Neural progenitor cell (in vitro differentiated cells): ENCODE data around the gene PARP8. TPM values are rescaled to one million over a fixed set of nuclear protein-coding genes. Genes with fewer than 3 reads are reported as not detected.

Source experiments
- DNase-seq: peaks from one replicate; pipeline ENCODE4 v3.0.0-alpha.2; 2016; ENCODE audit warnings: low spot score
- H2AFZ ChIP-seq: fragments of 200-600 bp; sonication (generic); replicated peaks from 2 replicates; pipeline ENCODE4 v1.6.1; 2016; ENCODE audit warnings: antibody characterized with exemption
- H3F3A ChIP-seq: fragments of 200-600 bp; sonication (generic); 2 replicates; pipeline ENCODE4 v1.6.1; 2016; ENCODE audit warnings: antibody characterized with exemption, low read depth
- H3K27ac ChIP-seq: fragments of 200-600 bp; sonication (generic); 2 replicates; pipeline ENCODE4 v1.5.1; 2016; ENCODE audit warnings: mild to moderate bottlenecking
- H3K27me3 ChIP-seq: fragments of 200-600 bp; sonication (generic); 2 replicates; pipeline ENCODE4 v1.6.1; 2016; ENCODE audit warnings: mild to moderate bottlenecking, moderate library complexity
- H3K36me3 ChIP-seq: fragments of 200-600 bp; sonication (generic); 2 replicates; pipeline ENCODE4 v1.5.1; 2016
- H3K4me1 ChIP-seq: fragments of 200-600 bp; sonication (generic); 2 replicates; pipeline ENCODE4 v1.6.1; 2016; ENCODE audit warnings: mixed run types
- H3K4me2 ChIP-seq: fragments of 200-600 bp; sonication (generic); 2 replicates; pipeline ENCODE4 v1.6.1; 2016
- H3K4me3 ChIP-seq: fragments of 200-600 bp; sonication (generic); 2 replicates; pipeline ENCODE4 v1.5.1; 2016
- H3K79me2 ChIP-seq: fragments of 200-600 bp; sonication (generic); 2 replicates; pipeline ENCODE4 v1.6.1; 2016; ENCODE audit warnings: low read depth
- H3K9ac ChIP-seq: fragments of 200-600 bp; sonication (generic); 2 replicates; pipeline ENCODE4 v1.6.1; 2016
- H3K9me3 ChIP-seq: fragments of 200-600 bp; sonication (generic); 2 replicates; pipeline ENCODE4 v1.5.1; 2016; ENCODE audit warnings: low read depth
- H4K20me1 ChIP-seq: fragments of 200-600 bp; sonication (generic); 2 replicates; pipeline ENCODE4 v1.6.1; 2016; ENCODE audit warnings: low read depth
- H3K27ac Mint-ChIP-seq: 3 replicates; pipeline ENCODE4 v1.8.0; 2021; ENCODE audit warnings: mixed read lengths
- H3K27me3 Mint-ChIP-seq: 2 replicates; pipeline ENCODE4 v1.8.0; 2022; ENCODE audit warnings: low read depth, mild to moderate bottlenecking, inconsistent platforms, moderate library complexity, mixed read lengths; ENCODE audit not compliant: insufficient read depth
- H3K36me3 Mint-ChIP-seq: 3 replicates; pipeline ENCODE4 v1.8.0; 2021; ENCODE audit warnings: mixed read lengths
- H3K4me1 Mint-ChIP-seq: 3 replicates; pipeline ENCODE4 v1.8.0; 2021; ENCODE audit warnings: mixed read lengths
- H3K4me3 Mint-ChIP-seq: 3 replicates; pipeline ENCODE4 v1.8.0; 2021; ENCODE audit warnings: mild to moderate bottlenecking, moderate library complexity, mixed read lengths
- H3K9me3 Mint-ChIP-seq: 3 replicates; pipeline ENCODE4 v1.8.0; 2020; ENCODE audit warnings: mixed read lengths
- EZH2 ChIP-seq: fragments of 200-600 bp; sonication (generic); IDR thresholded peaks from 2 replicates; pipeline ENCODE4 v1.6.1; 2017; ENCODE audit warnings: antibody characterized with exemption, mild to moderate bottlenecking, moderate library complexity
- EZH2phosphoT487 ChIP-seq: fragments of 200-600 bp; sonication (generic); IDR thresholded peaks from 2 replicates; pipeline ENCODE4 v1.6.1; 2017; ENCODE audit warnings: antibody characterized with exemption
- total RNA-seq: library from RNA; depleted of rRNA; stranded (reverse); fragments of >200 nt; gene quantifications from 2 replicates; pipeline ENCODE4 v1.2.3, GENCODE V29; 2015; ENCODE audit warnings: low replicate concordance
- TF ChIP-seq, protein P1 (sequence below): fragments of 200-600 bp; sonication (generic); IDR thresholded peaks from 2 replicates; pipeline ENCODE4 v1.5.1; 2017; ENCODE audit warnings: antibody characterized with exemption, mild to moderate bottlenecking

PARP8 gene
- total RNA-seq, 1 donor from 2014 or later = 38.9 TPM

DNA sequence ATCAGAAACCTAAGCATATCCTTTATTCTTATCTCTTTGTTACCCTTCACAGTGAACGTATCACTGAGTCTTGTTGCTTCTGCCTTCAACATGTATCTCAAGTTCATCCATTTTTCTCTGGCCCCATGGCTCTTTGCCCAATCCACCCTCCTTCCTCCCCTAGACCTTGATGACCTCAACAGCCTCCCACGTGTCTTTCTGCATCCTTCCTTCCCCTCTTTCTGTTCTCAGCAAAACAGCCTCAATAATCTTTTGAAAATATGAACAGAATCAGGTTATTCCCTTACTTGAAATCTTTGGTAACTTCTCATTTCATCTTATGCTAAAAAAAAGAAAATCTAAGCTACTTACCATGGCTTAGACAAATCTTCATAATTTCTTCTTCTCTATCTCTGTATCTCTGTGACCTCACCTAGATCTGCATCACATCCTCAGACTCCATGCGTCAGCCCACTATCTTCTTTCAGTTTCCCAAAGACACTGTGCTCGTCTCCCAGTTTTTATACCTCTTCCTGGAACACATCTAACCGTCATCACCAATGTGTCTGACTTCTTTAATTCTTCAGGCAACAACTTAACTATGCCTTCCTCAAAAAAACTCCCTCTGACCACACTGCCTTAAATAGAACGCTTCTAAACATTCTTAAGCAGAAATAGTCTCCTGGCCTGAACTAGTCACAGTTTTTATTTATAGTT is 208.0 kb downstream of the PARP8 start:
- DNase-seq = no peak
- Histone ChIP-seq H3K9ac (no peak overlapping the region), H3K9me3 (no peaks in the 10 kb centered on the region), H3K4me2 (no peak overlapping the region), H4K20me1 (no peaks in the 10 kb centered on the region), H3K4me1 (no peaks in the 10 kb centered on the region), H3K27ac (no peak overlapping the region), H3F3A (no peaks in the 10 kb centered on the region), H2AFZ (no peak overlapping the region), H3K79me2 (no peaks in the 10 kb centered on the region), H3K27me3 (no peaks in the 10 kb centered on the region), H3K36me3 (no peaks in the 10 kb centered on the region), H3K4me3 (no peak overlapping the region)
- H3K27ac Mint-ChIP-seq = no peak overlapping the region
- H3K27me3 Mint-ChIP-seq = no peaks in the 10 kb centered on the region
- TF ChIP-seq, protein P1, sequence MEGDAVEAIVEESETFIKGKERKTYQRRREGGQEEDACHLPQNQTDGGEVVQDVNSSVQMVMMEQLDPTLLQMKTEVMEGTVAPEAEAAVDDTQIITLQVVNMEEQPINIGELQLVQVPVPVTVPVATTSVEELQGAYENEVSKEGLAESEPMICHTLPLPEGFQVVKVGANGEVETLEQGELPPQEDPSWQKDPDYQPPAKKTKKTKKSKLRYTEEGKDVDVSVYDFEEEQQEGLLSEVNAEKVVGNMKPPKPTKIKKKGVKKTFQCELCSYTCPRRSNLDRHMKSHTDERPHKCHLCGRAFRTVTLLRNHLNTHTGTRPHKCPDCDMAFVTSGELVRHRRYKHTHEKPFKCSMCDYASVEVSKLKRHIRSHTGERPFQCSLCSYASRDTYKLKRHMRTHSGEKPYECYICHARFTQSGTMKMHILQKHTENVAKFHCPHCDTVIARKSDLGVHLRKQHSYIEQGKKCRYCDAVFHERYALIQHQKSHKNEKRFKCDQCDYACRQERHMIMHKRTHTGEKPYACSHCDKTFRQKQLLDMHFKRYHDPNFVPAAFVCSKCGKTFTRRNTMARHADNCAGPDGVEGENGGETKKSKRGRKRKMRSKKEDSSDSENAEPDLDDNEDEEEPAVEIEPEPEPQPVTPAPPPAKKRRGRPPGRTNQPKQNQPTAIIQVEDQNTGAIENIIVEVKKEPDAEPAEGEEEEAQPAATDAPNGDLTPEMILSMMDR = no peak
- no peak for TF ChIP-seq EZH2
- no peak for TF ChIP-seq EZH2phosphoT487
- no peaks in the 10 kb centered on the region for H3K4me1 Mint-ChIP-seq
- peaks cover 5% of the 10 kb centered on the region for H3K9me3 Mint-ChIP-seq
- no peak overlapping the region for H3K4me3 Mint-ChIP-seq
- no peaks in the 10 kb centered on the region for H3K36me3 Mint-ChIP-seq

DNA sequence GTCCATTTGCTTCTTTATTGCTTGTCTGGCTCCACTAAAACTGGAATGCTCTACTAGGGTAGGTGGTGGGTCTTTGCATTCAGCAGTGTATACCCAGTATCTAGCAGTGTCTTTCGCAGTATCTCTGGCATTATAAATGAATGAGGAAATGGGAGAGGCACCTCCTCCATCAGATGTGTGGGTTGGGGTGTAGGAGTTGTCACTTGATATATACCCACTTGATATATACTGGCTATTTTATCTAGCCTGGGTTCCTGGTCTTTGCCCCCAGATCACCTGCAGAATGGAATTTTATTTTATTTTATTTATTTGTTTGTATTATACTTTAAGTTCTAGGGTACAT is 208.5 kb downstream of the PARP8 start:
- H2AFZ ChIP-seq = no peak overlapping the region
- Mint-ChIP-seq H3K4me3 (no peak overlapping the region), H3K27me3 (no peaks in the 10 kb centered on the region), H3K27ac (no peak overlapping the region), H3K9me3 (peaks cover 5% of the 10 kb centered on the region), H3K36me3 (no peaks in the 10 kb centered on the region), H3K4me1 (no peaks in the 10 kb centered on the region)
- no peaks in the 10 kb centered on the region for H3K9me3 ChIP-seq
- no peaks in the 10 kb centered on the region for H3K79me2 ChIP-seq
- H3K27me3 ChIP-seq = no peaks in the 10 kb centered on the region
- H3K4me2 ChIP-seq = no peak overlapping the region
- no peaks in the 10 kb centered on the region for H3K4me1 ChIP-seq
- no peak for DNase-seq
- no peak for TF ChIP-seq EZH2
- TF ChIP-seq, protein P1 = no peak
- TF ChIP-seq EZH2phosphoT487 = no peak
- H3K4me3 ChIP-seq = no peak overlapping the region
- no peak overlapping the region for H3K27ac ChIP-seq
- no peaks in the 10 kb centered on the region for H4K20me1 ChIP-seq
- H3K36me3 ChIP-seq = no peaks in the 10 kb centered on the region
- H3F3A ChIP-seq = no peaks in the 10 kb centered on the region
- no peak overlapping the region for H3K9ac ChIP-seq

DNA sequence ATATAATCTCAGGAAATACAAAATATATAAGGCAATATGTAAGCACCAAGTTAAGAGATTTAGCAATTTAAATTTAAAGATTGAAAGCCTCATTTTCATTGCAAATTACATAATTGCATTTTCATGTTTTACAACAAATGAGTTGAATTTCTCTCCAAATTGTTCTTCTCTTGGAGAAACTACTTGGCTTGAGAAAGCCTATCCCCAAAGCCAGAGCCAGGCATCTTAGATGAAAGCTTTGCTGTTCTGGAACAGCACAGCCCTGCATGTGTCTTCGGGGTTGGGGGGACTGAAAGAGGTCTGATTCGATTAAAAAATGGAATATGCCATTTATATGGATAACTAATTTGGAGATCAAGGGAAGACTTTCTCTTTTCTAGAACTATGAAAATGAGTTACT is 212.0 kb downstream of the PARP8 start:
- Histone ChIP-seq H3K36me3 (no peaks in the 10 kb centered on the region), H3K4me2 (no peak overlapping the region), H3K27ac (no peak overlapping the region), H3K4me3 (no peak overlapping the region), H3K9ac (no peak overlapping the region), H3K79me2 (no peaks in the 10 kb centered on the region), H3K9me3 (no peaks in the 10 kb centered on the region), H2AFZ (no peak overlapping the region), H3K27me3 (no peaks in the 10 kb centered on the region), H4K20me1 (no peaks in the 10 kb centered on the region), H3F3A (no peaks in the 10 kb centered on the region), H3K4me1 (no peaks in the 10 kb centered on the region)
- DNase-seq = no peak
- H3K4me3 Mint-ChIP-seq = no peak overlapping the region
- H3K4me1 Mint-ChIP-seq = no peaks in the 10 kb centered on the region
- TF ChIP-seq, protein P1 = no peak
- no peak for TF ChIP-seq EZH2
- TF ChIP-seq EZH2phosphoT487 = no peak
- H3K27ac Mint-ChIP-seq = no peak overlapping the region
- H3K9me3 Mint-ChIP-seq = no peaks in the 10 kb centered on the region
- no peaks in the 10 kb centered on the region for H3K36me3 Mint-ChIP-seq
- H3K27me3 Mint-ChIP-seq = peaks cover 5% of the 10 kb centered on the region
